ENCODE data around the gene NFIB. TPM values are rescaled to one million over a fixed set of nuclear protein-coding genes. Genes with fewer than 3 reads are reported as not detected.

The NFIB gene
- total RNA-seq, 6 experiments from 2014 or later: 0.69 to 6.2 (median 4.4) TPM

GRCh38 chr9:14066831-14067230, 247.1 kb downstream of the NFIB start:
- Mint-ChIP-seq H3K27me3 (ENCODE audit: insufficient read depth) (no peaks in the 10 kb centered on the region; the same call in 1 of the 2 replicates), H3K9me3 (no peaks in the 10 kb centered on the region), H3K4me3 (no peak overlapping the region), H3K27ac (no peak overlapping the region), H3K36me3 (ENCODE audit: low read depth) (no peaks in the 10 kb centered on the region), H3K4me1 (ENCODE audit: low read depth) (peaks cover 6% of the 10 kb centered on the region; the same call in 1 of the 2 replicates)
- no peak for TF ChIP-seq CTCF (IDR thresholded peaks at IDR 0.05)
- DNase-seq: no peak

DNA sequence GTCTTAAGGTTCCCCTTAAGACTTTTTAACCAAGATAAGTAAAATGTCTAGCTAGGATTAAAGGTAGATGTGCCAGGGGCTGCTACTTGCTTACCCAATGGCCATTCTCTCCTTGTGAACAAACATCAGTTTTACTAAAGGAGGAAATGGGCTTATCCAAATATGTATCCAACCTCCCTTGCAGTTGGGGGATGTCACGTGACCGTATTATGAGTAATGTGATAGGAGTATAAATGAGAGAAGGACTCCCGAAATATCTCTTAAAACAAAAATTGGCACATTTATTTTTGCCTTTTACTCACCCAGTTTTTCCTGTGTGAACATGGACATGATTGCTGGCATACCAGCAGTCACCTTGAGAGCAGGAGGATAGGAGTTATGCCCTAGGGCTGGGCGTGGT, 247.9 kb downstream of the NFIB start:
- Mint-ChIP-seq H3K36me3 (ENCODE audit: low read depth) (no peaks in the 10 kb centered on the region), H3K4me1 (ENCODE audit: low read depth) (peaks cover 6% of the 10 kb centered on the region; the same call in 1 of the 2 replicates), H3K27me3 (ENCODE audit: insufficient read depth) (no peaks in the 10 kb centered on the region; the same call in 1 of the 2 replicates), H3K27ac (no peak overlapping the region), H3K9me3 (no peaks in the 10 kb centered on the region), H3K4me3 (no peak overlapping the region)
- TF ChIP-seq CTCF (IDR thresholded peaks at IDR 0.05): no peak
- no peak for DNase-seq

DNA sequence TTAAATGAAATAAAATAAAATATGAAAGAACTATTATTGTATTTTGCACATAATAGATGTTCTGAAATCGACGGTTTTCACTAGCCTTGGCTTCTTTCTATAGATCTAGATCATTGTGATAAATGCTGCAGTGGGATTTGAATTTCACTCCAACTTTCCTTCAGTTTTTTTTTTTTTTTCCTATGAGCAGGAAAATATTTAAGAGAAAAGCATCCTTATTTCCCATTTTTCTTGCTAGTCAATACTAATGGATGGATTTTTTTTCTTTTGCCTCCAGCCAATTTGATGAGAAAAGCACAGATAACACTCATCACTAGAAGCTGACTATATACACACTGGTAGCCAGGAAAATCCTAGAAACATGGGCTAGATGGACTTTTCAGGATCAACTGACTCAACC, 249.0 kb downstream of the NFIB start:
- H3K4me3 Mint-ChIP-seq: no peak overlapping the region
- peaks cover 6% of the 10 kb centered on the region; the same call in 1 of the 2 replicates for H3K4me1 Mint-ChIP-seq (ENCODE audit: low read depth)
- no peaks in the 10 kb centered on the region for H3K9me3 Mint-ChIP-seq
- H3K27ac Mint-ChIP-seq: no peak overlapping the region
- no peaks in the 10 kb centered on the region for H3K36me3 Mint-ChIP-seq (ENCODE audit: low read depth)
- peaks cover 5% of the 10 kb centered on the region for H3K27me3 Mint-ChIP-seq (ENCODE audit: insufficient read depth)
- no peak for DNase-seq
- TF ChIP-seq CTCF (IDR thresholded peaks at IDR 0.05): no peak

DNA sequence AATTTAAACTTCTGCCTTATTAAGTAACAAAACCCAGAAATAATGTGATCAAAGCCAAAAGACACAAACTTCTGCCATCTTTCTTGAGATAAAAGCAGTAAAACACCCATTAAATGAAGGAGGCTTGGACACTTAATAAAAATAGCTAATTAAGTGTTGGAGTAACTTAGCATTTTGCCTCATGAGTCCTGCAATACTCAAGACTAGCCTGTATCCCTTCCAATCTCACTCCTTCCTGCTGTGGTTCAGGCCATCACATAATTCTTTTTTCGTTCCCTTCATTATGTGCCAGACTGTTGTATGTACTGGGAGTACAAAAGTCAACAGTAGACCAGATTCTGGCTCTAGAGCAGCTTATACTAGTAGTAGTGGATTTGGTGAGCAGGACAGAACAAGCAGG, 250.2 kb downstream of the NFIB start:
- Mint-ChIP-seq H3K36me3 (ENCODE audit: low read depth) (no peaks in the 10 kb centered on the region), H3K4me1 (ENCODE audit: low read depth) (peaks cover 6% of the 10 kb centered on the region; the same call in 1 of the 2 replicates)

DNA sequence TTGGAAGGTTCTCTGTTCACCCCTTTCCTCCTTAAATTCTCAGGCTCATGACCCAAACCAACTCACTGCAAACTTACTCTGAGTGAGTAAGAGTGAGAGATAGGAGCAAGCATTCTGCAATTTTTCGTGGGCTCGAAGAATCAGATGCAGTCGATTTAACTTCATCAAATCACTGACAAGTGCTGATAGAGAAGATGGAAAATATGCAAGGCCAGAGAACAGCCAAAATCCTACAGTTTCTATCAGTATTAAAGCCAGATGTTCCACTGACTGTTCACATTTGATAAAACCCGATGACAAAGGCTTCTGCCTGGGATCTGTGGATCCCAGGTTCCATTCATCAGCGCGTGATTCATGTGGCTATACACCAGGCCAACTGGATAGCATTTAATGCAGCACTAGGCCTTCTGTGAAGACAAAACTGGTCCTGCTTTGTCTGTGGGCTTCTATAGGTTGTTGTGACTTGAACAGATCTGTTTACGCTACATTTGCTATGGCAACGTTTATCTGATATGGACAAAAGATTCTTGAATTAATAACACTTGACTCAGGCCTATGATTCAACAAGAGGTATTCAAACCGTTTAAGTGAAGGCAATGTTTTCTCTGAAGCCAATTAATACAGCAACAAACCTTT, 251.2 kb downstream of the NFIB start:
- Mint-ChIP-seq H3K36me3 (ENCODE audit: low read depth) (no peaks in the 10 kb centered on the region), H3K27ac (peak overlapping the region; percentile 30; the same call in 1 of the 2 replicates), H3K27me3 (ENCODE audit: insufficient read depth) (peaks cover 5% of the 10 kb centered on the region), H3K4me1 (ENCODE audit: low read depth) (peaks cover 6% of the 10 kb centered on the region; the same call in 1 of the 2 replicates), H3K9me3 (no peaks in the 10 kb centered on the region), H3K4me3 (no peak overlapping the region)
- DNase-seq: peak; percentile 45
- no peak for TF ChIP-seq CTCF (IDR thresholded peaks at IDR 0.05)

More for the DNA sequence above, 250.2 kb downstream of the NFIB start:
- DNase-seq: no peak
- H3K27ac Mint-ChIP-seq: no peak overlapping the region
- no peak for TF ChIP-seq CTCF (IDR thresholded peaks at IDR 0.05)
- no peaks in the 10 kb centered on the region for H3K9me3 Mint-ChIP-seq
- no peak overlapping the region for H3K4me3 Mint-ChIP-seq
- peaks cover 5% of the 10 kb centered on the region for H3K27me3 Mint-ChIP-seq (ENCODE audit: insufficient read depth)

All from HFFc6 (cell line).